22Rv1 (cell line): Measurements from ENCODE around the gene MYADML2.

Experiments
- ZFX ChIP-seq: fragments of 450-650 bp; IDR thresholded peaks from 2 replicates; pipeline ENCODE4 v1.6.1; 2017; ENCODE audit warnings: antibody characterized with exemption, borderline replicate concordance
- TF ChIP-seq, protein P1 (sequence below): fragments of 450-650 bp; IDR thresholded peaks from 2 replicates; pipeline ENCODE4 v1.5.1; 2017; ENCODE audit warnings: mild to moderate bottlenecking

DNA sequence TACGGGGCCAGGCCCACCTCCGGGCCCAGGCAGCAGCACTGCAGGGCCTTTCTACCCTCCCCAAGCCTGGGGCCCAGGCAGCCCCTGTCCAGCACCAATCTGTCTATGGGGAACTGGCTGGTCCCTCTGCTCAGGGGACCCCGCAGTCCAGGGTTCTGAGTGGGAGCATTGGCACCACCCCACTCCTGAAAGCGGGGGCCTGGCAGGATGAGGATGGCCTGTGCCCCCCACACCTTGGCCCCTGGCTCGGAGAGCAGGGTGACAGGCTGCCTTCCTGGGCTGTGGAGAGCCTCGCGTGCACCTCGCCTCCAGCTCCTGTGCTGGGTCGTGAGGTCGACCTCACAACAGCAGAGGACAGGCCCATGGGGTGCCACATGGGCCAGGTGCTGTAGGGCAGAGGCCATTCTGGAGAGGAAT is 43.6 kb downstream of the MYADML2 start:
- TF ChIP-seq, protein P1, sequence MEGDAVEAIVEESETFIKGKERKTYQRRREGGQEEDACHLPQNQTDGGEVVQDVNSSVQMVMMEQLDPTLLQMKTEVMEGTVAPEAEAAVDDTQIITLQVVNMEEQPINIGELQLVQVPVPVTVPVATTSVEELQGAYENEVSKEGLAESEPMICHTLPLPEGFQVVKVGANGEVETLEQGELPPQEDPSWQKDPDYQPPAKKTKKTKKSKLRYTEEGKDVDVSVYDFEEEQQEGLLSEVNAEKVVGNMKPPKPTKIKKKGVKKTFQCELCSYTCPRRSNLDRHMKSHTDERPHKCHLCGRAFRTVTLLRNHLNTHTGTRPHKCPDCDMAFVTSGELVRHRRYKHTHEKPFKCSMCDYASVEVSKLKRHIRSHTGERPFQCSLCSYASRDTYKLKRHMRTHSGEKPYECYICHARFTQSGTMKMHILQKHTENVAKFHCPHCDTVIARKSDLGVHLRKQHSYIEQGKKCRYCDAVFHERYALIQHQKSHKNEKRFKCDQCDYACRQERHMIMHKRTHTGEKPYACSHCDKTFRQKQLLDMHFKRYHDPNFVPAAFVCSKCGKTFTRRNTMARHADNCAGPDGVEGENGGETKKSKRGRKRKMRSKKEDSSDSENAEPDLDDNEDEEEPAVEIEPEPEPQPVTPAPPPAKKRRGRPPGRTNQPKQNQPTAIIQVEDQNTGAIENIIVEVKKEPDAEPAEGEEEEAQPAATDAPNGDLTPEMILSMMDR = no peak
- no peak for TF ChIP-seq ZFX
